Measurements from ENCODE around the gene BTBD7.
"Not testable (repeated sequence)": the region's sequence is repeated elsewhere in the genome, so short reads cannot be mapped to it uniquely, and the experiment has no call there.

BTBD7 gene

GRCh38 chr14:93245764-93246420 is 86.9 kb downstream of the BTBD7 start:
- no peak for DNase-seq

GRCh38 chr14:93240678-93241000 is 92.2 kb downstream of the BTBD7 start:
- DNase-seq: no peak

- DNase-seq: no peak
These were observed 92.8 kb downstream of the BTBD7 start for GRCh38 chr14:93239869-93240677.

DNA sequence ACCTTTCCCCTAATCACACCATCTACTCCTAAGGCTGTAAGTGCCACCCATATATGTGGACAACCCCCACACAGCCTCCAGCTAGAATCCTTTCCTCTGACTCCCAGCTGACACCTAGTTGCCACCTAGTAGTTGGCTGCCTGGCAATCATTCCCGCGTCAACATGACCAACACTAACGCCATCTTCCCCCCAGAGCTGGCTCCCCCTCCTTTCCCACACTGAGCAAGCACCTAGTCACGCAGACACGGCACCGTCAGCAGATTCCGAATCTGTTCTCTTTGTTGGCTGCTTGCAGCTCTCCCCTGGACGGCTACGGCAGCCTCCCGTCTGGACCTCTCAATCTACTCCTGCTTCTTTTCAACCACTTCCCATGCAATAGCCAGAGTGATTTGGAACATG is 98.0 kb downstream of the BTBD7 start:
- no peak for DNase-seq

DNA sequence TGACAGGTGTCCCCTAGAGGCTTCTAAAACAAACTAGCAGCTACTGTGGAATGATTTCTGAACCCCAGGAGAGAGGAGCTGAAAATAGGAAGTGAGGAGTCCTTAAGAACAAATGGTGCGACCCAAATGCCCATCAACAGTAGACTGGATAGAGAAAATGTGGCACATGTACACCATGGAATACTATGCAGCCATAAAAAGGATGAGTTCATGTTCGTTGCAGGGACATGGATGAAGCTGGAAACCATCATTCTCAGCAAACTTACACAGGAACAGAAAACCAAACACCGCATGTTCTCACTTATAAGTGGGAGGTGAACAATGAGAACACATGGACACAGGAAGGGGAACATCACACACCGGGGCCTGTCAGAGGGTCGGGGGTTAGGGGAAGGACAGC is 99.8 kb downstream of the BTBD7 start:
- DNase-seq: not testable (repeated sequence)

DNA sequence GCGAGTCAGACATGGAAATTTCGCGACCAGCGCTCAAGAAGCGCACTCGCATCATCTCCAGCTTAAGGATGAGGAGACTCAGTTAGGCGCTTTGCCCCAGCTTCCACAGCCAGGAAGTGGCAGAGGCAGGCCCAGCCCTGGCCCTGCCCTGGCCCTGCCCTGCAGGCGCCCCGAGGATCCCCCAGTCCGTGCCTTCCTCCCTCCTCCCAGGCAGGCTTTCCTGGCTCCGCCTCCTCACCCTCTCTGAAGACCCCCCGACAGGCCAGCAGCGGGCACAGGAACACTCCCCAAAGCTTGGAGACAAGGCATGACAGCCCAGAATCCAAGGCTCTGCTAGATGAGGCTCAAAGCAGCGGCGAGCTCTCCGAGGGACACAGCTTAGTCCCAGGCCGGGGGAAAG is 100.7 kb downstream of the BTBD7 start:
- no peak for DNase-seq

DNA sequence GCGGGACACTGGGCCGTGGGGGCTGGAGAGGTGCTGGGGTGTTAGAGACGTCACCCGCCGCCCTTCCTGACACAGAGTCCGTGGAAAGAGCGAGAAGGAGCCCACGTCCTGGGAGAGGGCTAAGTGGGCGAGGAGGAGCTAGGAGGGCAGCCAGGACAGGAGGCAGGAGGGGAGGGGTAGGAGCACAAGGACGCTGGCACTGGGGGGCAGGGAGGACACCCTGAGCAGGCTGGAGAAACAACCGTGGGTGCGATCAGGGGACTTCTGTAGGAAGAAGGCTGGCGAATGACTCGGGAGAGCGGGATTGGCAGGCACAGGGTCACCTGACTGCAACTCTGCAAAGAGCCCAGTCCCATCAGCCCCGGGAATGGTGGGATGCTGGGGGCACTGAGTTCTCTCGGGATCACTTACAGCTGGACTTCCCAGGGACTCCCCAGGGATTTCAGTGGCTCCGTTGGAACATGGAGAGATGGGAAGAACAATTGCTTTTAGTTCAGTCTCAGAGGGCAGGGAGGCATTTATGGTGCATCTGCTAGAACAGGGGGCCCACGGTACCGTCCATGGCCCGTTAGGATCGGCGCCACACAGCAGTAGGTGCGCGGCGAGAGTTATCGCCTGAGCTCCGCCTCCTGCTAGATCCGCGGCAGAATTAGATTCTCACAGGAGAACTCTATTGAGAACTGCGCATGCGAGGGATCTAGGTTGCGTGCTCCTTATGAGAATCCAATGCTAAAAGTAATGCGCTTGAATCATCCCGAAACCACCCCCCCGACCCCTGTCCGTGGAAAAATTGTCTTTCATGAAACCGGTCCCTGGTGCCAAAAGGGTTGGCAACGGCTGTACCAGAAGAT is 101.5 kb downstream of the BTBD7 start:
- DNase-seq: no peak

- no peak for DNase-seq
These were observed 102.3 kb downstream of the BTBD7 start for GRCh38 chr14:93230539-93230938.

DNA sequence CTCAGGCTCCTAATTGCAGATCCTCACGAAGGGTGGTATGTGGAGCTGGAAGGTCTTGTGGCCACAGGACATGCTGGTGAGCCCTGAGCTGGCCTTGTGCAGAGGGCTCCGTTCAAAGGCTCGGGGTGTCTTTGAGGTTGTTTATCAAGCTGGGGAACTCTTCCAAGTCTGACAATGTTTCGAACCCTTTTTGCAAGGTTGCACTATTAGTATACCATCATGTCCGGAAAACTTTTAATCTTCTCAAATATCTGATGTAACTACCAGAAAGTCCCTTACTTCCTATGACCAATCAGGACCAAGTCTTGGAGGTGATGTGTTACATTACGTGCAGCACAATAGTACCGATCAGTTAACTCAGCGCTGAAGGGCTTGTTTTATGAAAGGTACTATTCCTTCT is 104.3 kb downstream of the BTBD7 start:
- DNase-seq: no peak

DNA sequence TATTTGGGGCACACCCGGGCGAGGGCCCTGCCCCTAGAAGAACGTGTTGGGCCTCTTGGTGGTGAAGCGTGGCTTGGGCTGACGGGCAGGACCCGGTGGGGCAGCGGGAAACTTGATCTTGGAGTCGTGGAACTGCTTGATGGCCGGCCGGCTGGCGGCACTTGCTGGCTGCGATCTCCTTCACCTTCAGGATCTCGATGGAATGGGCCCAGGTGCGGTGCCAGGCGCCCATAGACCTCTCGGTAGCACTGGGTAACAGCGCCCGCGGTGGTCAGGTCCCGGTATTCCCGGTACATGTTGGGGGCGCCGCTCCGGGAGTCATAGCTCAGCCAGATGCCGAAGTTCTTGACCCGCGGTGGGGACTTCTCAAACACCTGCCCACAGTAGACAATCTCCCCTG is 109.3 kb downstream of the BTBD7 start:
- no peak for DNase-seq

DNA sequence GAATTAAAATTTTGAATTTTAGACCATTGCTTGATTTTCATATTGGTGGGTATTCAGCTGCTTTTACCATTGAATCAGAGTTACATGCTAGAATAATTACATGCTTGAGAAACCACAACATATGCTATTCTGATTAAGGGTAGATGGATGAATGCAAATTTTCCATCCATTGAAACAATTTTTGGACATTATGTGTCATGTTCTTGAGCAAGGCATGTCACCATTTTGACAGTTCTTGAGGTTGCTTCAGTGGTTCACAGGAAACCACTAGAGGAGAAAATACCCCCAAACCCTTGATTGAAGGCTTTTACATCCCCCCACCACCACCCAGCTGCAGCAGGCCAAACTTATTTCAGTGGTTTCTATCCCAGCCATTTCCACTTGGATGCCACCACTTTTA is 112.3 kb downstream of the BTBD7 start:
- DNase-seq: no peak

DNA sequence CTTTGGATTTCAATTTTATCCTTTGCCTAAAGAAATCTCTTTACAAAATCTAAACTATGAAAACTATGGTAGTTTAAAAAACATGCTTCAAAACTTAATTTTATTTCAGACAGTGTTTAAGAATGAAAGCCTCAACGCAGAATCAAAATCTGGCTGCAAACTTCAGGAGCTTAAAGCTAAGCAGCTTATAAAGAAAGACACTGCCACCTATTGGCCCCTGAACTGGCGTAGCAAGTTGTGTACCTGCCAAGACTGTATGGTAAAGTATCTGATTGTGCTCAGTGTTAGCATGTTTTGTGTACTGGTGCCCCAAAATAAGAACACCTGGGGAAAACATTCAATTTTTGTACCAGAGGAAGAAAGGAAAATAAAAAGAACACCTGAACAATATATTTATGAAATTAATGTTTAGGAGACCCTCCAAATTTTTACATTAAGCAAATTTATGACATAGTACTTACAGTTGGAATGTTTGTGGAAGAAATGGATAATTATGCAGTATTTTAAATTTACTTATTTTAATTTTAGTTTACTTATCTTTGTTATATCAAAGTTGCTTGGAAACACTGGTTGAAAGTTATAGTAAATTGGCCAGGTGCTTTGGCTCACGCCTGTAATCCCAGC is 113.6 kb downstream of the BTBD7 start:
- peak; percentile 36 for DNase-seq

- DNase-seq: no peak
These were observed 118.2 kb downstream of the BTBD7 start for GRCh38 chr14:93214598-93214997.

DNA sequence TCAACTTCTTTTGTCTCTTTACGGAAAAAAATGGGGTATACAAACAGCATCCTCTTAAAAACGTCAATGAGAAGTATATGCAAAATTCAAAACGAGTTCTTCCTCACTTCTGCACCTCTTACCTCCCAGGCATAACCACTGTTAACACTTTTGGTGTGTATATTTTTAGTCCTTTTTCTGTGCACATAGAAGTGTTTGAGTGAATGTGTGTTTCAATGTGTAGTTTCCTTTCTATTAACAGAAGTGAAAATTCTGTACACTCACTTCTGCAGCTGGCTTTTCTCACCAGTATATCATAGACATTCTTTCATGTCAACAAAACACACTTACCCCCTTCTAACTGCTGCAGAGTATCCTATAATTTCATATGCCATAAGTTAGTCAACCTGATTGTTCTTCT is 120.4 kb downstream of the BTBD7 start:
- no peak for DNase-seq

- no peak for DNase-seq
These were observed 125.1 kb downstream of the BTBD7 start for GRCh38 chr14:93207468-93208308.

DNA sequence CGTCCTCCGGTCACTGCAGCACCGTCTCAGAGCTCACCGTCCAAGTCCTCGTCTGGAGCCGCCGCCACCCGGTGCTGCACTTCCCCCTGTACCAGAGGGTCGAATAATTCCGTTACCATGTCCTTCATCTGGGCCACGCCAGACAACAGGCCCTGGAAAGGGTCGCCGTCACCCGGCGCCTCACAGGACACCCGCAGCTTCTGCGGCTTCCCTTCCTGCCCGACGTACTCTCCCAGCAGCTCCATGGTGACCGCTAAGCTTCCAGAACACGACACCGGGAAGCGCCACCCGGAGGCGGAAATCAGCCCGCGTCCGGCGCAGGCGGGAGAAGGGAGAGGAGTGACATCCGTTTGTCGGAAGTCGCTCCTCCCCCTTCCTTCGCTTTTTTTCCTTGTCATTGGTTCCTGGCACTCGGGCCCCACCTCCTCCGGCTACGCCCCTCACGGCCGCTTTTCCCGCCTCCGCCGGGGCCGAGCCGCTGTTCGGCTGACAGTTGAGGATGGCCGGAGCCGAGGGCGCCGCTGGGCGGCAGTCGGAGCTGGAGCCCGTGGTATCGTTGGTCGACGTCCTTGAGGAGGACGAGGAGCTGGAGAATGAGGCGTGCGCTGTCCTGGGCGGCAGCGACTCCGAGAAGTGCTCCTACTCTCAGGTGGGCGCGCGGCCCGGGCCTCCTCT is 125.9 kb downstream of the BTBD7 start, which contains the start of the genes GON7 and UBR7:
Gene GON7, minus strand, starts transcription at position 273 of the 675 bp plus-strand sequence. Its CDS starts 28 bp downstream, at position 245.
Gene UBR7, plus strand, starts transcription at position 464 of the 675 bp plus-strand sequence. Its CDS starts 36 bp downstream, at position 500.
- DNase-seq: peak; percentile 97

- DNase-seq: no peak
These were observed 131.6 kb downstream of the BTBD7 start for GRCh38 chr14:93201155-93201704.

DNA sequence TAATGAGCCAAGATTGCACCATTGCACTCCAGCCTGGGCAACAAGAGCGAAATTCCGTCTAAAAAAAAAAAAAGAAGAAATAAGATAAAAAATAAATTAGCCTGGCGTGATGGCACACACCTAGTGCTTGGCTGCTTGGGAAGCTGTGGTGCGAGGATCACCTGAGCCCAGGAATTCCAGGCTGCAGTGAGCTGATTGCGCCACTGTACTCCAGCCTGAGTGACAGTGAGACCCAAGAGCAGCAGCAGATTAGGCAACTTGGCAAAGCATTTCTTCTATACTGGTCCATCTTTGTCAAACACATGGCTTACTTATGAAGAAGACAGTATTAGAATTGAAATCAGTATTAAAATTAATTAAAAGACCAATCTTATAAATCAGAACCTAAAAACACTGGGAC is 132.3 kb downstream of the BTBD7 start:
- no peak for DNase-seq

DNA sequence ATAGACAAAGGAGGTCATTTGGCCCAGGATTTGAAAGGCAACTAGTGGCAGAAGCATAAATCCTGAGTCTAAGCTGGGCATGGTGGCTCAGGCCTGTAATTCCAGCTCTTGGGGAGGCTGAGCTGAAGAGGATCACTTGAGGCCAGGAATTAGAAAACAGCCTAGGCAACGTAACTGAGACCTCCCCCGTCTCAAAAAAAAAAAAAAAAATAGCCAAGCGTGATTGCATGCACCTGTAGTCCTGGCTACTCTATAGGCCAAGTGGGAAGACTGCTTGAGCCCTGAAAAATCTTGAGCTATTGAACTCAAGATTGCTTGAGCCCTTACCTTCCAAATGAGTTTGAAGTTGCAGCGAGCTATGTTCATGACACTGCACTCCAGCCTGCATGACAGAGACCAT is 133.8 kb downstream of the BTBD7 start:
- no peak for DNase-seq

GRCh38 chr14:93195316-93195999 is 137.4 kb downstream of the BTBD7 start:
- no peak for DNase-seq
